Brain pericyte (primary cell): ENCODE data around the gene PDE3A.

Source experiments
- DNase-seq: peaks from one replicate; pipeline ENCODE4 v3.0.0-alpha.2; 2012; ENCODE audit warnings: low read depth, low spot score

Gene PDE3A

DNA sequence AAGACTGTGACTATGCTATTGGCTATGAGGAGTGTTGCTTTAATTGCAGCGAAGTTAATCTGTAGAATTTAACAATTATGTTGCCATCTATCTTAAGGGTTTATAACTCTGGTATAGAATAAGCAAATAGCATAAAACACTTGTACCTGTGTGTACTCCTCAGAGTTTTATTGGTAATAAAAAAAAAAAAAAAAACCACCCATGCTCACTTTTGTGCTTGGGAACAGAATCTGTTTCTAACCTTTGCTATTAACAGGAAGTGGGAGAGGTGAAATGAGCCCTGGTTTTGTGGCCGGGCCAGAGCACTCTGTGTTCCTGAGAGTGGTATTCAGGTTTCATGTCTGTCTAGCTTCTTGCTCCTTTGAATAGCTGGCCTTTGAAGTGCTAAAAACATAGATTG lies 53.1 kb downstream of the PDE3A start:
- no peak for DNase-seq

DNA sequence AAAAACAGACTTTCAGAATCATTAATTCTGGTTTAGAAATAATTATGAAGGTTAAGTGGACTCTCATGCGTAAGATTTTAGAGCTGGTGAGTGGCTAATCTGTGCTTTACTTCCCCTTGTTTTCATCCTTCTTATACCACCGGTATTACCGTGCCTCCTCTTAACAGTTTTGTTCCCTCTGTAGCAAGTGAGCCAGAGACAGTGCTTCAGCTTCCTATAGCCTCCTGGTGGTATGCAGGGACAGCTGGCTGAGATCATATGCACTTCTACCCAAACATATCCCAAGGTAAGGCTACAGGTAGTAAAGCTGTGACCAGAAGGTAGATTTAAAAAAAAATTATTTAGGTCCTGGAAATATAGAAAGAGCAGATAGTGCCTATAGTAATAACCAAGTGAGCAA lies 55.2 kb downstream of the PDE3A start:
- DNase-seq, result no peak

DNA sequence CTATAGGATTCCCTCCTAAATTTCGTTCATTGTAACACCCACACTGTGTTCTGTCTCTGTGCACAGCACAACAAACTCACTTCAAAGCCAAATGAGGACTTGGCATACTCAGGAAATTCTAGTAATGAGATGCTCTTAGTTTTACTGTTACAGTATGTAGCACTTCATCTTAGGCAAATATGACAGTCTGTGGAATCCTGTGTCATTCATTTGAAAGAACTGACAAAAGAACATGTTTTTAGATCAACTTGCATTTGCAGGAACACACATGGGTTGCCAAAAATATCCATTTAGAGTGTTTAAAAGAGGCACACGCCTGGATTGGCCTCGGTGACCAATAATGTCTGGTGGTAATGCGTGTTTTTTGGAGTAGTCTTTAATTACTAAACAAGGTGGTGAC lies 56.5 kb downstream of the PDE3A start:
- DNase-seq, result no peak

DNA sequence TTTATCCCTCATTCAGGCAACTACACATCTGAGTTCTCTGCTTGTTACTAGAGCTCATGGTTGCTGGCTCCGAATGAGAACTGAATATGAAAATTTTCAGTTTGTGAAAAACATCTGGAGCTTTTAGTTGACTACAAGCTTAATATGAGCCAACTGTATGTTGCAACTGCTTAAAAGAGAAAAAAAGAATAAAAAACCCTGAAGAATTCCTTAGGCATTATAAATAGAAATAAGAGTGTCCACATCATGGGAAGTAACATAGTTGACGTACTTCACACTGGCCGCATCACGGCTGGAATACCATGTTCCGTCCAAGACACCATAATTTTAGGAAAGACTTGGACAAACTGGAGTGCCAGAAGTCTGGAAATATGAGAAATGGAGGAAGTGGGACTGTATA lies 57.9 kb downstream of the PDE3A start:
- no peak for DNase-seq

DNA sequence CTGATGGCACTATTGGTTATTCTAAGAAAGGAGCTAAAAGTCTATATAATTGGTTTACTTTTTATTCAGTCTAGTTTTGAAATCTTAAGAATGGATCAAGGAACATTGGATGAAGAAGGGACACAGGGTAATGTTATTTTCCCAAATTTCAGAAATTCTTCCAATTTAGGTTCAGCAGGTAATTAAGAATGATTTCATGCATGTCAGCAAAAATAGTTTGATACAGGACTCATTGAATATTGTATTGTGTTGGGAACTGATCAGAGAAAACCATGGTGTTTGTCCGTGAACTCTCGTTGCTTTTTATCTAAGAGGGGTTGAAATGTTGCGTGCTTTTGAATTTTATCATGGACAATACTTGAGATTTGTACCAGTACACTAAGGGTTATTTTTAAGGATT lies 58.6 kb downstream of the PDE3A start:
- no peak for DNase-seq

DNA sequence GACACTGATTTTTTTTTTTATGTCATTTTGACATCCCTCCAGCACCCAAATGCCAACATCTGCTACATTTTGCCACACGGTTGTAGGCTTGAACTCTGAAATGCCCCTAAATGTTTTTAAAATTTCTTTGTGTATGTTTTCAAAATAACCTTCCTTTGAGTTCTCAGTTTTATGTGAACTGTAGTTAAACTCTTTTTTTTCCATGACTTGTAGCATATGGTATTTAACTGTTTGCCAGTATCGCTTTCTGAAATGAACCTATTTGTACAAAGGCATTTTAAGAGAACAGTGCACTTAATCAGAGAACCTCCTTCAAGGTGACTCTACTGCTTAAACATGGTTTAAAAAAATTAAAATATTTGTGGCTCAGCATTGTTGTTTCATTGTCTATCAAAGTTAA lies 61.5 kb downstream of the PDE3A start:
- no peak for DNase-seq

DNA sequence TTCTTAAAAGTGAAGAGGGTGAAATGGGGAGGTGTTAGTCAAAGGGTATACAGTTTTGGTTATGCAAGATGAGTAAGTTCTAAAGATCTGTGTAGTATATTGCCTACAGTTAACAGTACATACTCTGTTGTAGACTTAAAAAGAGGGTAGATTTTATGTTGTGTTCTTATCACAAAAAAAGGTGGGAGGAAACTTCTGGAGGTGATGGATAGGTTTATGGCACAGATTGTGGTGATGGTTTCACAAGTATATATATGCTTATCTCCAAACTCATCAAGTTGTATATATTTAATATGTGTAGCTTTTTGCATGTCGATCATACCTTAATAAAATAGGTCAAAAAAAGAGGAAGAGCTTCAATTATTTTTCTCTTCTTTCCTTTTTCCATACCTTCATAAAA lies 64.0 kb downstream of the PDE3A start:
- no peak for DNase-seq

DNA sequence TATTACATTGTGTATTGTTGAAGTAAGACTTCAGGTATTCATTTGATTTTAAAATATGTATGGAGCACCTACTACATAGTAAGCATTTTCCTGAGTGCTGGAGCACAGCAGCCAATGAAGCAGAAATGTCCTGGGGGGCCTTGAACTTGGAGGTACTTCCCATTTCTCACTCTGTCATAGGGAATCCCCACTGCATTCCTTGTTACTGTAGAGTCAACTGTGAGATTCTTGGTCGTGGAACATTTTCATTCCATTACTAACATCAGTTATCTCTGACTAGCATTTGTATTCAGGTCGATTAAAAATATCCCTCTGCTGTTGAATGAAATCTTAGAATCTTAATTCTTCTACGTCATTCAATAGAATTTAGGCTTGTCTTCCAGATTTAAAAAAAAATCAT lies 66.7 kb downstream of the PDE3A start:
- DNase-seq, result no peak

DNA sequence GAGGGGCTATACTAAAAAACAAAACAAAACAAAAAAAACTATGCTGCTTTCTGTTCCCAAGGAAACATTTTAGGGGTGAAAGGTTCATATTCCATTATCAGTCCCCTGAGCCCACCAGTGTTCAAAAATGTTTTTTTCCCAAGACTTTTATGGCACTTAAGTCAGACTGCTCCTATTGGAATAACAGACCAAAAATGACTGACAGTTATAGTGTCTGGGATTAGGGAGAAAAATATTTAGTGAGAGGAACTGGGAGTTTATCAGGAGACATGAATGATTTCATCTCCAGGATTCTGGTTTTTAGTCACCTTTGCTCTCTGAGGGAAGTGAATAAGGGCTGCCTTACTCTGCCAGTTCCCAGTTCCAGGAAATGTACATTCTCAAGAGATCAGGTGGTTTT lies 68.0 kb downstream of the PDE3A start:
- no peak for DNase-seq

DNA sequence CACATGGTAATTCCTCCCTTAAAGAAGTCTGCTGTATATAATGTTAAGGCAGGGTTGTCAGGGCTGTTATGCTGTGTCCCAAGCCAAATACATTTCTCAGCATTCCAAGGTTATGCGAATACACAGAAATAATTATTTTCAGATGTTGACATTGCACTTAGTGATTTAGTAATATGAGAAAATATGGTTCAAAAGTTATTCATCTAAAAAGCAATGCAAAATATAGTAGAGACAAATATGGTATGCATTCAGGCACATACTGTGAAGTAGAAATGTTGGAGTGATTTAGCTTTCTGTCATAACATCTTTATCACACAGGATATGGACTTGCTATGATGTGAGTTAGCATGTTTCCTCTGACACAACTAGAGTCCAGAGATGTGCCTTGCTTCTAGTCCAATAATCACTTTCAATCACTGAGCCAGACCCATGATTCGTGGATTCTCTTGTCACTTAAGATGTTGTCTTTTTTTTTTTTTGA lies 70.0 kb downstream of the PDE3A start:
- DNase-seq, result no peak

DNA sequence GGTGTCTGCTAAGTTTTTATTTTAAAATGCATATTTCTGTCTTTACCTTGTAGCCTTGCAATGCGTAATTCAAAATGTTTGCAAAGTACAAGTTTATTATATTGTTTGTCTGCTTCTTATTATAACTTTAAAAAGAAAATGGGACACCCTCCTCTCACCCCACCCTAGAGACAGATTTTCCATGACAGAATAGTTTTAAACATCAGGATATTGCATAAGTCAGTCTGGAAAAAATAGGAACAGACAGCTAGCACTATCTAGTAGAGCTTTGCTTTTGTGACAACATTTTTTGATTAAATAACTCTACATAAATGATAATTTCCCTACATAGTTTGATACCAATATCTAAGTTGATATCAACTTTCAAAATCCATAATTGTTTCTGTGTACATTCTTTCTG lies 71.3 kb downstream of the PDE3A start:
- no peak for DNase-seq

DNA sequence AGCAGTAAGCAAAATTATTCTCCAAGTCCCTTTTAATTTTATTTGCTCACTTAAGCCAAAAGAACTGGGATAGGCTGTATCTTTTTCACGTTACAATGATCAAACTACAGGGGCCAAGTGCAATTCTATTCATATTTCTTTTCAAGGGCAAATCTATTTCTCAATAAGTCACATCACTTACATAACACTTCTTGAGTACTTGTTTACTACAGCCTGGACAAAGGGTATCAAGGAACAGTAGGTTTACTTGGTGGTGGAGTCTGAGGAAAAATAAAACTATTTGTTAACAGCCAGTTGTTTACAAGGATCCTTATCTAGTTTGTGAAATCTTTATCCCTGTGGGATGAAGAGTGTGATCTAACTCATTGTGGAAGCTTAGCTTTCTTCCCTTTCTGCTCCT lies 72.1 kb downstream of the PDE3A start:
- DNase-seq, result no peak

DNA sequence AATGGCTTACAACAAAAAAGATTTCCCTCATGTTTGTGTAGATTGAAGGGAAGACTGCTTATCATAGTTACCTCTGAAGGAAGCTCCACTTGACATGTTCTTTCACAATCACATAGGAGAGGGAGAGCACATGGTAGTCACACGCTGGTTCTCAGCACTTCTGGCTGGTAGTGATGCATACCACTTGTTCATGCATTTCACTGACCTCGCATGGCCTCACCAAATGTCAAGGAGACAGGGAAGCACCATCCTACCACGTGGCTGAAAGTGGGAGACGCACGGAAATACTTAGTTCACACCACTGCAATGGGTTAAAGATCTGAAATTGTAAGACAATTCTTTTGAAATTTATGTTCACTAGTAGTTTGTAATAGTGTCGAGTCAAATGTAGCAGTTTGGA lies 74.0 kb downstream of the PDE3A start:
- no peak for DNase-seq

DNA sequence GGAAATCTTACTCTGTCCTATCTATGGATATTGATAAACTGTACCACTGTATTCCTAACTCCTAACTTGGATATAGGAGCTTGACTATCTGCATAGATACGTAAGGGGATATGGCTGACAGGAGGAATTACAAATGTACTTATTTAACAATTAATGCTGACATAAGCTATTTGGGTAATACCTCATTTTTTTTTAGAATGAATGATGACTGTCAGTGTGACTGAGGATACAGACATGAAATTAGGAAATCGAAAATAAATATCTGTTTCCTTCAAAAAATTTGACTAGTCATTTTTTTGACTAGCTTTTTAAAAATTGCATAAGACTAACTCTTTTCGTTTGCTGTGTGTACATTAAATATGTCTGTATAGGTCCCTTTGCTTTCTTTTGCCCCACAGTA lies 74.9 kb downstream of the PDE3A start:
- DNase-seq, result no peak

DNA sequence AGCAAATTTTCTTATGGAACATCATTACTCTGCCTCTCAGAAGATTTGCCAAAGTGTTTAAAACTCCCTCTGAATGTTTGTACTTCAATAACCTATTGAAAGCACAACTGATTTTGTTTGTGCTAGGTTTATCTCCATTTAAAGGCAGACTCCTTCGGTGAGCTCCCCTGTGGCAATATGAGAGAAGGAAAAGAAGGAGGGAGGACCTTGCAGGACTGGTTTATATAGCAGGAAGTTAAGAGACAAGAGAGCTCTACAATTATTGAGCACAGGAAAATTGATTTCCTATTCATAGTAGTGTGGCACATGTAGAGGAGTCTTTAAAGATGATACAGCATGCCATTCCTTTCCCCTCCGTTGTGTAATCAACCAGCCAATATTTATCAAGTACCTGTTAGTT lies 75.5 kb downstream of the PDE3A start:
- no peak for DNase-seq

DNA sequence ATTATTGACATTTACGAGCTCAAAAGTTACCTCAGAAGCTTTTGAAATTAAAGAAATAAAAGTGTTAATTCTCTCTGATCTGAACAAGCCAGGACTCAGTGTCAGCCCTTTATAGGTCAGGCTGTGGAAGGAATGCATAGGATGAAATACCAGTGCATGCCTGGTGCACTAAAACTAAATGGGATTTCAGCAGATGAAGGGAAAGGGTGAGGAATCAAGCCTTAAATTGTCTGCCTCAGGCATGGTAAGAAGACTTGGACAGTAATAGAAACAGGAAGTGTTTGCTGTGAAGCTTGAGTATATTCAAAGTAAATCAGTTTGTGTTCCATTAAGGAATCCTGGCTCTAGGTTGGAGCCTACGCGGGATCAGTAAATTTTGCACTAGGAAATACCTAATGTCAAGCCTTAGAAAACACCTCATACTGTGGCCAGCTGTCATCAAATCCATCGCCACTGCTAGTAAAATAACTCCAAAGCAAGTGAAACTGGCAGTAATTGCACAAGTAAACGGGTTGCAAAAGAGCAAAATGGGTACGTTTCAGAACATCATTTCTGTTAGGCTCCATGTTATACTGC lies 76.3 kb downstream of the PDE3A start:
- DNase-seq, result no peak

DNA sequence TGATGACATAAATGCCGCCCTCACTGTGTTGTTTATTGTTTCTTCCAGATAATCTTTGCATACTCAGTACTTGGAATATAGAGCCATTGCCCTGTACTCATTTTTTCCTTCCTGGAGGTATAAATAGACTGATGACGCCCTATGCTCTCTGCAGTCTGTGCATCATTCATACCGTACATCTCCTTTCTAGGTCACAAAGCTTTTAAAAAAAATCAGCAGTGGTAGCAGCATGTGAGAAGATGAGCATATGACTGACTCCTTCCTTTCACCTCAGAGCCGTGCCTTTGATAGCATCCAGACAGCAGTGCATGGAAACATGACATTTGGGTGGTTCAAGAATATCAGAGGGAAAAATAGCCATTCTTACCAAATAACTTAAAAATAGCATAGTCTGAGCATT lies 77.3 kb downstream of the PDE3A start:
- DNase-seq, result no peak

DNA sequence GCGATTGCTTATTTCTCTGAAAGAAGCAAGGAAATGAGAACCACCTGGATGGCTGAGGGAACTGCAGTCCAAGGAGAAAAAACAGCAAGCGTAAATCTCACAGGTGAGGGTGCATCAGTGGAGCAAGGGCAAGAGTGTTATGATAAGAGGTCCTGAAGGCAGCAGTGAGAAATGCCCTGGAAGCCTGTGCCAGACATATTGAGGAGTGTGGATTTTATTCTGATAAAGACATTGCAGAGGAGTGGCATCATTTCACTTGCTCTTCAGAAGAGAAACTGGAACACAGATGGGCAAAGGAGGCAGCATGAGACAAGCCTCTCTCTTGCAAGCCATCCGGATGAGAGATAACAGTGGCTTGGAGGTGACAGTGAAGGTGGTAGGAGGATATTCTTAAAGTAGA lies 78.5 kb downstream of the PDE3A start:
- DNase-seq, result no peak

DNA sequence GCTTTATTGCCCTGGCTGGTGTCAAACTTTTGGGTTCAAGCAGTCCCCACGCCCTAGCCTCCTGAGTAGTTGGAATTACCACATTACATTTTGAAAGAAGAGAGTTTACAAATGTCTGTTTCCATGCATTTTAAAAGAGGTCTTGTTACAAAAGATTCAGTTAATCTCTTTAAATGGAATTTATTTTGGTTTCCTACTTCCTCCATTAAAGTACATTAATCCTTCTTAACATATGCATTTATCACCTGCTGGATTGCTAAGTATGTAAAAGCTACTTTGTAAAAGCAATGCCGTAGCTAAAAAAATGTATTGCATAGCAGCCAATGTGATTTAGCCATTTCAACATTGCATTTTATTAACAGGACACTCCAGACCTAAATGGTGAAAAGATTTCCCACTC lies 80.4 kb downstream of the PDE3A start:
- DNase-seq, result no peak

DNA sequence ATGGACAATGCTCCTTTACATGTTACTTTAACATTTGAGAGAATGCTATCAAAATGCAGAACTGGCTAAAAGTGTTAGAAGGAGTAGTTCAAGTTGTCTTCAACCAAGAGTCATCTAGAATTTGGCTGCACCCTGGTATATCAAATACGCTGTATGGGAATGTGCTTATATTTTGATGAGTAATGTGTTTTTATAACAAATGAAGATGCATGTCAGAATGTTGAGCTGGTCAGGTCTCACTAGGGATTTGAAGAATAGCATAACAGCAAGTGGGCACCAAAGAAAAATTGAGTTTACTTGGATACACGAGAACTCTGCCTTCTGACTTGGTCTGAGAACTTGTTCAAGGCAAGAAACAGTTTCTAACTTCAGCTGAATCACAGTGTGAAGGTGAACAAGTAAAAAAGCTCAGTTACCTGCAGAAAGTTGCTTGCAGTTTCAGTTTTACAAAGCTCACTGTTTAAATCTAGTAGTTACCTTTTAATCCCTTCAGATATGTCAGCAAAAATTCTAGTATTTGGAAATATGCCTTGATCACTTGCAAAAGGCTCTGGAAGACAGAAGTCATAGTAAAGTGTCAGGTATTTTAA lies 82.3 kb downstream of the PDE3A start:
- peak; percentile 80 for DNase-seq

DNA sequence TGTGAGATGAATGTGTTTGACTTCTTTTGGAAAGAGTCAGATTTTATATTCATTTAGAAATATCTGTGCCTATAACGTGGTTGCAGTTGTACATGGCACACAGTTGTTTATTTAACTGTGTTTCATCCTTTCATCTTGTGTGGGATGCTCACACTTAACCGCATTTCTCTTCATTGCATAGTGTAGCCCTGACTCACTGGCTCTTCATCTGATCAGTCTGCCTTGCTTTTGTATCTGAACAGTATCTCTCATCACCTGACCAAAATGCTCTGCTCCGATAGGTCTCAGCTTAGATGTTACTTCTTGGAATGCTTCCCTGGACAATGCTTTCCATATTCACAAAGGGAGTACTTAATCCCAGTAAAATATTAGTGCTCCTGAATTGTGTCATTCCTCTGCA lies 83.4 kb downstream of the PDE3A start:
- DNase-seq, result no peak

DNA sequence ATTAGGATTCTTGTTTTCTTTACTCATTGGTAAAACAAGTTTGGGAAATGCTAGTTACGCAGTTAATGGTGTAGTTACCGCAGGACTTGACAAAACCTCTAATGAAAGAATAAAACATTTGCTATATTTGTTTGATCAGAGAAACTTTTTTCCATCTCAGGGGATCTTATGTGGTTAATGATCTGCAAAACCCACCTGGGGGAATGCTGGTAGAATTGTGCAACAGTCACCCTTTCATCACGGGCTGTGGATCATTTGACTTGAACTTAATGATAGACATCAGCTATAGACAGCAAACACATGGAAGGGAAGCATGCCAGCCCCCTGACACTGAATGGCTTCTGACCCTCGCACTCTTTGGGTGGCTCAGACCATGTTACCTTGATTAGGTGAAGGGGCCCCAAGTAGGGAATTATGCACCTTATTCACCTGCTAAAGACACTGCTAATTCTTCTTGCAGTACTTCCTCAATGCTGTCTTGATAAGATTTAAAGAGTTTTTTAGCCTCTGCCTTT lies 84.2 kb downstream of the PDE3A start:
- no peak for DNase-seq

DNA sequence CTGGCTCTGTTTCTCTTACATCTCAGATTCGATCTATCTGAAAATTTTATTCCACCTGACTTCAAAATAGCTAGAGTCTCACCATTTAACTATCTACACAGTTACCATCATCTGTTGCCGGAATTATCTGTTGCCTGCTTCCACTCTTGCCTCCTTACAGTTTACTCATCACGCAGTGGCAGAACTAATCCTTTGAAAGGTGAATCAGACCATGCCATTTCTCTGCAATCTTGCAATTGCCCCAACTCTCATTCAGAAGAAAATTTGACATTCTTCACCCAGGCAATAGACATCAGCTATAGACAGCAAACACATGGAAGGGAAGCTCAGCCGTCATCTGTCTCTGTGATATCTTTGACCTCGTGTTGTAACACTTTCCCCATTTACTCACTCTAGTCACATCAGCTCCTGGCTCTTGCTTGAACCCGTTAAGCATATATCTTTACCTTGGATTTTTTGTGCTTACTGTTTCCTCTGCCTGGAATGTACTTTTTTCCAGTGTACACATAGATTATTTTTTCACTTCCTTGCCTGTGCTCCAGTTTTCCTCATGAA lies 85.5 kb downstream of the PDE3A start:
- no peak for DNase-seq
